ENCODE results near the gene WASL. TPM values are rescaled to one million over a fixed set of nuclear protein-coding genes. Genes with fewer than 3 reads are reported as not detected.
A peak's percentile ranks its signal among the peaks of the same experiment; 100 is the strongest.

Gene WASL
- total RNA-seq, 1 experiment from 2014 or later: 39.3 TPM

DNA sequence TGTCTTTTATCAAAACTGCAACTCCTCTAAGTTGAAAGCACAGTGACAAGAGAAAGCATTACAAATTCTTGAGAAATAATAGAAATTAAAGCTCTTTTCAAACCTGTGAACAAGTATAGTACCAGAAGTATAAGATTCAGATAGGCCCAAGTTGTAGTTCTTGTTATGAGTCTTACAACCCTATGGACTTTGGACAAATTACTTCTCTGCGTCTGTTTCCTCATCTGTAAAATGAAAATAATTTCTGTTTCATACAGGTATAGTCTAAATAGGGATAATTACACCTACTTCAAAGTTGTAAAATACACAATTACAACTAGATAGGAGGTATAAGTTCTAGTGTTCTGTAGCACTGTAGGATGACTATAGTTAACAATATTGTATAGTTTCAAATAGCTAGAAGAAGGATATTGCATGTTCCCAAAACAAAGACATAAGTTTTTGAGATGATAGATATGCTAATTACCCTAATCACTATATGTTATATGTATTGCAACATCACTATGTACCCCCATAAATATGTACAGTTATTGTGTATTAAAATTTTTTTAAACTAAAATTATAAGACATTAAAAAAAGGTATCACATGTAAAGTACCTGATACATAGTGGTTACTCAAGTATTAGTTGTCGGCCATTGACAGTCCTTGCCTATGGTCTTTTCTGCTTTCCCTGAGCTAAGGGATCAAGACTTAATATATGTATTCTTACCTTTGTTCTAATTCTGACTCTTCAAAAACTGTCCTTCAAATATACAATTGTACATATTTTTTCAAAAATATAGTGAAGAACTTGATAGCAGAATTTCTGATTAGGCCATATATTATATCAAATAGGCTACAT is 1.8 kb upstream of the WASL start:
- Histone ChIP-seq H2AFZ (ENCODE audit: low read length) (no peak overlapping the region), H2BK12ac (ENCODE audit: insufficient read length, low read depth, low read length) (no peak overlapping the region), H4K5ac (ENCODE audit: insufficient read length, low read depth, low read length) (no peak overlapping the region), H3K9me3 (ENCODE audit: control insufficient read depth, low read depth, low read length) (no peaks in the 10 kb centered on the region), H2BK120ac (ENCODE audit: low read depth, low read length, poor library complexity, severe bottlenecking) (no peak overlapping the region), H4K91ac (ENCODE audit: insufficient read length, low read depth, low read length) (no peak overlapping the region), H3K79me1 (ENCODE audit: insufficient read depth, low read depth, low read length, poor library complexity, severe bottlenecking) (no peaks in the 10 kb centered on the region), H3K14ac (ENCODE audit: insufficient read depth, low read length) (no peak overlapping the region), H3T11ph (ENCODE audit: low read length) (no peak overlapping the region), H3K27ac (ENCODE audit: insufficient read length, low read depth, low read length) (no peak overlapping the region), H3K4me2 (ENCODE audit: insufficient read depth, insufficient read length, low read length) (no peak overlapping the region), H3K23me2 (ENCODE audit: insufficient read length, low read depth, low read length, poor library complexity, severe bottlenecking) (peaks cover 7% of the 10 kb centered on the region), H3K56ac (ENCODE audit: insufficient read length, low read depth, low read length) (no peak overlapping the region), H4K20me1 (ENCODE audit: control insufficient read depth, insufficient read depth, insufficient read length) (no peaks in the 10 kb centered on the region), H3K18ac (ENCODE audit: insufficient read length, low read depth, low read length) (no peak overlapping the region), H3K79me2 (ENCODE audit: insufficient read depth, low read length) (peaks cover 17% of the 10 kb centered on the region; the same call in 1 of the 2 replicates), H3K4ac (ENCODE audit: low read depth, low read length) (no peak overlapping the region), H3K23ac (ENCODE audit: insufficient read length, low read depth, low read length) (no peak overlapping the region), H3K27me3 (ENCODE audit: insufficient read depth, low read length) (no peaks in the 10 kb centered on the region), H4K8ac (replicated peaks; ENCODE audit: insufficient read length, low read depth, low read length) (no peak overlapping the region), H2AK5ac (ENCODE audit: insufficient read length, low read length) (no peak overlapping the region), H2BK15ac (ENCODE audit: low read depth, low read length) (no peak overlapping the region), H2BK5ac (ENCODE audit: insufficient read length, low read length) (no peak overlapping the region), H3K4me1 (ENCODE audit: insufficient read depth, low read length) (no peaks in the 10 kb centered on the region; the same call in 1 of the 2 replicates), H3K9ac (ENCODE audit: extremely low read depth, insufficient read length, low read length) (no peak overlapping the region), H2BK20ac (ENCODE audit: low read depth, low read length, poor library complexity, severe bottlenecking) (no peak overlapping the region)
- Mint-ChIP-seq H3K27me3 (ENCODE audit: low read depth) (no peaks in the 10 kb centered on the region), H3K27ac (no peak overlapping the region), H3K4me3 (peak overlapping the region; percentile 92 to 97), H3K9me3 (no peaks in the 10 kb centered on the region), H3K36me3 (ENCODE audit: insufficient read depth in 1 of 3, low read depth in 3 of 3) (peaks cover 0 to 3% (median 0%) of the 10 kb centered on the region in 3 experiments; a peak in 2 of 7 replicates), H3K4me1 (peaks cover 41 to 44% of the 10 kb centered on the region in 2 experiments)
- TF ChIP-seq, protein P1, sequence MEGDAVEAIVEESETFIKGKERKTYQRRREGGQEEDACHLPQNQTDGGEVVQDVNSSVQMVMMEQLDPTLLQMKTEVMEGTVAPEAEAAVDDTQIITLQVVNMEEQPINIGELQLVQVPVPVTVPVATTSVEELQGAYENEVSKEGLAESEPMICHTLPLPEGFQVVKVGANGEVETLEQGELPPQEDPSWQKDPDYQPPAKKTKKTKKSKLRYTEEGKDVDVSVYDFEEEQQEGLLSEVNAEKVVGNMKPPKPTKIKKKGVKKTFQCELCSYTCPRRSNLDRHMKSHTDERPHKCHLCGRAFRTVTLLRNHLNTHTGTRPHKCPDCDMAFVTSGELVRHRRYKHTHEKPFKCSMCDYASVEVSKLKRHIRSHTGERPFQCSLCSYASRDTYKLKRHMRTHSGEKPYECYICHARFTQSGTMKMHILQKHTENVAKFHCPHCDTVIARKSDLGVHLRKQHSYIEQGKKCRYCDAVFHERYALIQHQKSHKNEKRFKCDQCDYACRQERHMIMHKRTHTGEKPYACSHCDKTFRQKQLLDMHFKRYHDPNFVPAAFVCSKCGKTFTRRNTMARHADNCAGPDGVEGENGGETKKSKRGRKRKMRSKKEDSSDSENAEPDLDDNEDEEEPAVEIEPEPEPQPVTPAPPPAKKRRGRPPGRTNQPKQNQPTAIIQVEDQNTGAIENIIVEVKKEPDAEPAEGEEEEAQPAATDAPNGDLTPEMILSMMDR (conservative IDR thresholded peaks at IDR 0.05): no peak
- WGBS (ENCODE audit: extremely low coverage, insufficient read length, low lambda C conversion rate): no CpG with 5 or more reads among the region's 2 CpGs
- no peak for DNase-seq
